HG03280 (cell line): ENCODE results near the gene CDH23.

Source experiments
- ATAC-seq: cut with Tn5 transposase; IDR thresholded peaks from one replicate; pipeline ENCODE4 v1.9.1; 2021; ENCODE audit warnings: mild to moderate bottlenecking, moderate library complexity; ENCODE audit not compliant: unreplicated experiment

CDH23 gene

DNA sequence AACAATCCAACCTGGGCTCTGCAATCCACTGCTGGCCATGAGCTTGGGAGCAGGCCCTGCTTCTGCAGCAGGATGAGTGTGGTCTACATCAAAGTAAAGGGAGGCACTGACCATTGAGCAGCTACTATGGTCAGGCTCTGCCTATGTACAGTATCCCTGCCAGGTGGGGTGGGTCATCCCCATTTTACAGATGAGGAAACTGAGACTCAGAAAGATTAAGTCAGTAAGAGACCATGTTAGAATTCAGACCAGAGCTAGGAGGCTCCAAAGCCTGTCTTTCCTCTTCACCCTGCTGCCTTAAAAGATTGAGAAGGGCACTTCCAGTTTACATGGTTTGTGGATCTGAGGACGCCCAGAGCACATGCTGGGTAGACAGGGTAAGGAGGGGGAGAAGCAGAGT, 27.1 kb upstream of the CDH23 start:
- ATAC-seq, result no peak

DNA sequence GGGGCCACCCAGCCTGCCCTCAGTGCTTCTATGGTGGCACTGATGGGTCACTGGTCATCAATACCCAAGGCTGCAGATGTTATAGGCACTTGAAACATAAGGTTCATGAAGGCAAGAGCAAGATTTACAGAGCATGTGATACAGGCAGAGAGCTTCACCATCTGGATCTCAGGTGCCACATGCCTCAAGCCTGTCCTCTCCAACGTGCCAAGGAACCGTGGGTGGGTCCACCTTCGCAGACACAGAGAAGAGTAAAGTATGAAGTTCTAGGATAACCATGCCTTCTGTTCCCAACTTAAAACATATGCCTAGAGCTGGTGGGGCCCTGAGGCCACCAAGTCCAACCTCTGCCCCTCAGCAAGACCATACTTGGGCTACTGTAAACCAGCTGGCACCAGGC, 26.7 kb upstream of the CDH23 start:
- ATAC-seq, result no peak

GRCh38 chr10:71371750-71372166, 25.0 kb upstream of the CDH23 start:
- ATAC-seq, result no peak

GRCh38 chr10:71372882-71373495, 23.7 kb upstream of the CDH23 start:
- no peak for ATAC-seq

DNA sequence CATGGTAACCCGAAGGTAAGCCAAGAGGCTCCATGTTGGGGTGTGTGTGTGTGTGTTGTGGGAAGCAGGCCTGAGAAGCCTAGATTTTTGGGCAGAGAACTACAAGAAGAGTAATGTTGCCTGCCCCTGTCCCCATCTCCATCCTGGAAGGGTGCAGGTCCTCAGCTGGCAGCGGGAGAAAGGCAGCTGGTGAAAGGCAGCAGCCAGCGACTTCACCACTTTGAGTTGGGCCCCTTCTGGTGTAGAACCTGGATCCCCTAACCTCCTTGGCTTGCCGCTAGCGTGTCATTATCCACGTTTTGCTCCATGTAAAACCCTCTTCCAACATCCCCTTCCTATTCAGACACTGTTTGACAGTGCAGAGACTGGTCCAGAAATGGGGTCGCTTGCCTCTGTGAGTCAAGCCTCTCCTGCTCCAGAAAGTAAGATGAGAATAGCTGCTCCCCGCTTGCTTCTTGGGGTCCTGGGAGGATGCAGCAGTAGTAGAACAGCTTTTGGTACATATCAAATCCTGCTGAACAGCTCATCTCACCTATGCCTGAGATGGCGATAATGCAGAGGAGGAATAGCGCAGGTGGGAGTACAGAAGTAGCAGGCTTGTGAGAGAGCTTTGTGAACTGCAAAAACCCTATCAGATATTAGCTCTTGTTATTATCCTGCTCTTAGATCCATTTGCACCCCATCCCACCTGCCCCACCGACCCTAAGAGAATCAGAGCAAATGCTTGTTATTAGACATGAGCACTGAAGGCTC, 22.1 kb upstream of the CDH23 start:
- ATAC-seq, result no peak

DNA sequence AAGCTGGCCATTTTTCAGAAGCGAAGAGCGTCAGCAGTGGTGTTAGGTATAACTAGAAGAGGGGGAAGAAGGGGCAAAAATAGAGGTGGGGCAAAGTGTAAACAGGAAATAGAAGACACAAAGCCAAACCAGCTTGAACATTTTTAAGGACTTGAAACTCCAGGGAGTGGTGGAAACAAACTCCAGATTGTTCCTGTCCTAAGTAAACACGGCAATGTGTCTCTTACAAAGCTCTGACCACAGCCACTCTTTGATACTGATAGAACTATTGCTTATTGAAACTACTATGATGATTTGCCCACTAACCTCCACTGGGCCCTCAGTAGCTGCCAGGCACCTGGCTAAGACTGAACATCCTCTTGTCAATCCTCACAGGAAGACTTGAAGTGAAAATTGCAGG, 20.8 kb upstream of the CDH23 start:
- no peak for ATAC-seq

- ATAC-seq, result no peak
Observed at GRCh38 chr10:71378336-71379117, 18.2 kb upstream of the CDH23 start.

- no peak for ATAC-seq
Observed at GRCh38 chr10:71379118-71379766, 17.5 kb upstream of the CDH23 start.

DNA sequence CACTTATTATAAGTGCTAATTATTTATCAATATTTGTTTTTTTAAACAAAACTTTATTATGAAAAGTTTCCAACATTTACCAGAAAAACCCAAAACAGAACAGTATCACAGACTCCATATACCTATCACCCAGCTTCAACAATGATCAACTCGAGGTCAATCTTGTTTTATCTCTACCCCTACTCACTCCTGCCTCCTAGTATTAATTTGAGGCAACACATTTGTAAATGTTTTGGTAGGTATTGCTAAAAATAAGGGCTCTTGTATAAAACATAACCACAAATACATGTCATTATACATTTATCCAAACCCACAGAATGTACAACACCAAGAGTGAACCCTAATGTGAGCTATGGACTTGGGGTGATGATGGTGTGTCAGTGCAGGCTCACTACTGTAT, 15.9 kb upstream of the CDH23 start:
- ATAC-seq, result no peak

- ATAC-seq, result no peak
Observed at GRCh38 chr10:71381611-71382010, 15.1 kb upstream of the CDH23 start.

DNA sequence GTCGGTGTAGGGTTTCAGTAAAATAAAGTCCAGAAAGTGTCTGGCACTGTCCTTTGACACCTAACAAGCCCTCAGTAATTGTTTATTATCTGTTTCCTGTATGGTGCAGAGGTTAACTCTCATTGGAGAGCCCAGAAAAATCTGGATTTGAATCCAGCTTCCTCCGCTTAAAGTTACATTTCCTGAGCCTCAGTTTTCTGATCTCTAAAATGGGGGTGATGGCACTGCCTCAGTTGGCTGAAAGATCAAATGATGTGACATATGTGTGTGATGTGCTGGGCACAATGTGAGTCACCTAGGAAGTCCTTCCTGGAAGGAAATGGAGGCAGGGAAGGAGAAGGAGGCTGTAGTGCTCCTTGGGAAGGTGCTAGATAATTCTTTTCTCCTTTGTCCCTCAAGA, 14.7 kb upstream of the CDH23 start:
- ATAC-seq, result no peak

DNA sequence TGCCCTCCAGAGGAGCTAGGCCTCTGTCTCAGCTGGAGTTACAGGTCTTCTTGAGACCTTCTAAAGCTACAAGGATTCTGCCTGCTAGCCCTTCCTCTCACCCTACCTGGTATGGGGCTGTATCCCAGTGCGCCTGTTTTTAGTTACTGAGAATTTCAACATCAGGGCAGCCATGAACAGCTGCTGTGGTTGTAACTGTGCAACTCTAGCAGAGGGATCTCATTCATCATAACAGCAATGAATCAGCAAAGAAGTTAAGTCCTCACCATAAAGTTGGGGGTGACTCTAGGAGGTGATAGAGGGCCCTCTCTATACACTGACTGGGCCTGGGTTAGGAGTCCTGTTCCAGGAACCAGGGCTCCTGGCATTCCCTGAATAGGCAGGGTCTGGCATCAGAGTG, 14.0 kb upstream of the CDH23 start:
- ATAC-seq, result no peak

GRCh38 chr10:71383972-71384687, 12.6 kb upstream of the CDH23 start:
- ATAC-seq, result peak; percentile 67

- ATAC-seq, result no peak
Observed at GRCh38 chr10:71388171-71388570, 8.5 kb upstream of the CDH23 start.

- ATAC-seq, result no peak
Observed at GRCh38 chr10:71388583-71389310, 8.0 kb upstream of the CDH23 start.

DNA sequence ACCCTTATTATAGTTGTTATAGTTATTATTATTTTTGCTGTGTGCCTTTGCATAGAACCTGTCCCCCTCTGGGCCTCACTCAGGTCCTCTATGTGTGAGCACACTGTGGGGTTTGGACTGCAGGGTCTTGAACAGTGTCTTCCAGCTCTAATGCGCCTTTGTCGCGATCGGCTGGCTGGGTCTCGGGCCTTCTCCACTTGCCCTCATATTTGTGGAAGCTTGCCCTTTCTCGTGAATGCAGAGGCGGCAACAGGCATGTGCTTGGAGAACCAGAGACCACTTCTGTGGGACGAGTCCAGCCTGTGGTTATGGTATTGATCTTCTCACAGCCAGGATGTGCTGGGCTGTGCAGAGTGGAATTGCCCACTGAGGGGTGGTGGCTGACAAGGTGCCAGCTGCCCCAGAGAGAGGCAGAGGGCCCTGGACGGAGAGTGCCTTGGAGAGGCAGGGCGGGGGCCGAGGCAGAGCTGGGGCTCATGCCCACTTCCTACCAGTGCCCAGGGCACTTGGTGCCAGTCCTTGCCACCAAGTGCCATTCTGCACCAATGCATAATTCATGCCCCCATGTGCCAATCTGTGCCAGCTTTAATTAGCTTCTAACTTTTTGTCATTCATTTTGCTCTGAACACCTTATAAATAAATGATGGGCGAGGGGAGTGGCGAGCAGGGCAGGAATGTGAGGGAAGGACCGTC, 6.8 kb upstream of the CDH23 start:
- ATAC-seq, result no peak

DNA sequence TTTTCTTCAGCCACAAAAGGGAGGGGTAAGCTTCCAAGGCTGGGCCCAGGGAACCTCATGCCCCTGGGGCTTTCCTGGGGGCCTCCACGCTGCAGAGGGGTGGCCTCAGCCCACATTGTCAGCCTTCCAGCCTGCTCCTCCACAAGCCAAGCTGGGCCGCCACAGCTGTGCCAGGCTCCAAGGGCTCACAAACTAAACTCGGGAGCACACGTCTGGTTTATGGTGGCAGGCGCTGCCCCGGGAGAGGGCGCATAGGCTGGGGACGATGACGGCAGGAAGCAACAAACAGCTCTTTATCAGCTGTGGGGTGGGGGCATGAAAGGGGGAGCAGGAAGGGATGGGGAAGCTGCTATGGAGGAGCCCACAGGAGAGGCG, 6.3 kb upstream of the CDH23 start:
- ATAC-seq, result no peak

DNA sequence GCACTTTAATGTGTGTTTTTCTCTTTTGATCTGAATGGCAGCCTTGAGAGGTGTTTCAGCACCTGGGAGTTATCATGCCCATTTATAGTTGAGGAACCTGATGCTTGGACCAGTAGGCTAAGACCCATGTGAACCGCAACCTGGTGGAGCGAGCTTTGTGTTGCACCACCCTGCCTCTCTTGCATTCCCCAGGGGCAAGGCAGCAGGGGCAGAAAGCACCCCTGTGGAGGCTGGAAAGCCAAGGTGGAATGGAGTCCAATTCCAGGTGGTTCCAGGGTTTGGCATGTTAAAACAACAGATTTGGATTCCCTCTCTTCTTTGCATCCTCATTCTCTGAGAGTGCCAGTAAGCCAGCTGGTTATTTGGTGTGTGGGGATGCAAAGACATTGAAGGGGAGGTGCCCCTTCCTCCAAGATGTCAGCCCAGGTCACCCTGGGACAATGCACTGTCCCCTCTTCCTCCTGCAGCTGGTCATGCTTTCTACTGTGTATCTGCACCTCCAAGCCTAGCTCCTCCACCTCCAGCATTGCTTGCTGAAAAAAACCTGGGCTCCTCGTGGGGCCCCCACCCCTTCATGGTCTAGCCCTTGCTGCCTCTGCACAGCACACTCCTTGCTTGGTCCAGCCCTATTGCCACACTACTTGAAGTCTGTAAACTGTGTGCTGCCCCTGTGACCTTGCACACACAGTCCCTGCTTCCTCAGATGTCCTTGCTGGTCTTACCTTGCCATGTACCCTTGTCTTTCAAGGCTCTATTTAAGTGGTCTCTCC, 5.6 kb upstream of the CDH23 start:
- ATAC-seq, result no peak

- ATAC-seq, result no peak
Observed at GRCh38 chr10:71391701-71392100, 5.0 kb upstream of the CDH23 start.
